Fibroblast of skin of left quadriceps (primary cell): ENCODE results near the gene OR9A4.
"Not testable (repeated sequence)": the region's sequence is repeated elsewhere in the genome, so short reads cannot be mapped to it uniquely, and the experiment has no call there.

Experiments
- DNase-seq, 2 experiments: peaks; one replicate each; pipeline ENCODE4 v3.0.0-alpha.2; 2013; ENCODE audit warnings: low read depth in 2 of 2

OR9A4 gene, protein sequence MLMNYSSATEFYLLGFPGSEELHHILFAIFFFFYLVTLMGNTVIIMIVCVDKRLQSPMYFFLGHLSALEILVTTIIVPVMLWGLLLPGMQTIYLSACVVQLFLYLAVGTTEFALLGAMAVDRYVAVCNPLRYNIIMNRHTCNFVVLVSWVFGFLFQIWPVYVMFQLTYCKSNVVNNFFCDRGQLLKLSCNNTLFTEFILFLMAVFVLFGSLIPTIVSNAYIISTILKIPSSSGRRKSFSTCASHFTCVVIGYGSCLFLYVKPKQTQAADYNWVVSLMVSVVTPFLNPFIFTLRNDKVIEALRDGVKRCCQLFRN

DNA sequence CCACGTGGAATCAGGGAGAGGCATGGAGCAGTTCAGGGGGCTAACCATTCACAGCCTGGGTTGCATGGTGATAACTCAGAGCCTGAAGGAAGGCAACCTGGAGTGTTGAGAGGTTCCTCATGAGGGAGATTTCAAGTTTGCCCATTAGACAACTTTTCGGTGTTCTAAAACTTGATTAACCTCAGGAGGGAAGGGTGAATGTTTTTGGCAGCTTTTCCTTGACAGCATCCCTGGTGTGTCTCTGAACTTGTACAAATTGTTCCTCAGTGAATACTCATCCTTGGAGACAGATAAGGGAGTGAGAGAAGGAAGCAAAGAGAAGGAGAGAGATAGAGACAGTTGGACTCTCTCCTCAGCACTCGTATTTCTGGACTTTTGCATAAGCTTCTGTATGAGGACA, at the start of gene OR9A4:
TSS of gene OR9A4 (plus strand) at position 301 of the 400 bp plus-strand sequence. CDS start 2,477 bp downstream, outside the sequence.
- DNase-seq, result no peak

DNA sequence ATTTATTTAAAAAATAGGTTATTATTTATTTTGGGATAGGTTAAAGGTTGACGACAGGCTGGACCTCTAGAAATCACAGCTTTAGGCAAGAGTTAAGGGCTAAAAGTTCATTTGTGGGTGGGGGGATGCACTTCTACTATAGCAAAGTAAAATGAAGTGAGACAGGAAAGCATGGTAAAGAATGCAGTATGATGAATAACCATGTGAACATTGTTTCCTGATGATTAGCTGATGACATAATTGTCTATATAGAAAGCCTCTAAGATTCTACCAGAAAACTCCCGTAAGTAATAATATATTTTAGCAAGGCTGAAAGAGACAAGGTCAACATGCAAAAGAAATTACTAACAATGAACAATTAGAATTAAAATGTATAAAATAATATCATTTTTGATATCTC, 49.2 kb upstream of the OR9A4 start:
- DNase-seq, result no peak

DNA sequence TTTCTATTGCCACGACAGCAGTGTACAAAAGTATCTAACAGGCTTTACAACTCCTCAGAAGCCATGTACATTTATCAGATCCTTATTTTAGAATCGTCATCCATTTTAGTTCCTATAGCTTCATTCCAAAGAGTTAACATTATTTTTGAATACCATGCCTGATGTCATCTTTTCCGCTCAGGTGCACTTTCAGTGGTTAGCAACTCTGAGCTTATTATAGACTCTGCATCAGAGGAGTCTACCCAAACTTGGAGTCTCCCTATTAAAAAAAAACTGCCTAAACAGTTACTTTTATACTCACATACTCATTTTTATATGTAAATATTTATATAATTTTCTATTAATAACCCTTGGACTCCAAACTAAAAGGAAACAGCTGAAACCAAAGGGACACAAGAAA, 43.3 kb upstream of the OR9A4 start:
- no peak for DNase-seq

DNA sequence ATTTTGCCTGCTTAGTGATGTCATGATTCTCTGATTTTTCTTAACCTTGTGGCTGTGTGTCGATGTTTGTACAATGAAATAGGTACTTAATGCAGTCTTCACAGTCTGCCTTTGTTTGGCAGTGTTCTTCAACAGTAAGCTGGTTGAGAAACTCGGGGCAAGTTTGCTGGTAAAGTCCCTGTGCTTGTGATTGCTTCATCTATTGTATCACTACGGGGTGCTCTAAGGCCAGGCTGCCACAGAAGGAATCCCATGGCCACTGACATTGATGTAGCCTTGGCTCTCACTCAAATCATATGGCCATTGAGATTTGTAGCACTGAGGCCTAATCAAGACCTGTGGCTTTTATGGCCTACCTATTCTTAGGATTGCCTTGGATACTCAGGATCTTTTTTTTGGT, 41.4 kb upstream of the OR9A4 start:
- no peak for DNase-seq

DNA sequence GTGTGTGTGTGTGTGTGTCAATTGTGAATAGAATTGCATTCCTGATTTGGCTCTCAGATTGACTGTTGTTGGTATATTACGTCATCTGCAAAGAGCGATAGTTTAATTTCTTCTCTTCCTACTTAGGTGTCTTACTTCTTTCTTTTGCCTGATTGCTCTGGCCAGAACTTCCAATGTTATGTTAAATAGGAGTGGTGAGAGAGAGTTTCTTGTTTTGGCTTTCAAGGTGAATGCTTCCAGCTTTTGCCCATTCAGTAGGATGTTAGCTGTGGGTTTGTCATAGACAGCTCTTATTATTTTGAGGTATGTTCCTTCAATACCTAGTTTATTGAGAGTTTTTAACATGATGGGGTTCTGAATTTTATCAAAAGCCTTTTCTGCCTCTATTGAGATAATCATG, 40.7 kb upstream of the OR9A4 start:
- DNase-seq, result no peak

DNA sequence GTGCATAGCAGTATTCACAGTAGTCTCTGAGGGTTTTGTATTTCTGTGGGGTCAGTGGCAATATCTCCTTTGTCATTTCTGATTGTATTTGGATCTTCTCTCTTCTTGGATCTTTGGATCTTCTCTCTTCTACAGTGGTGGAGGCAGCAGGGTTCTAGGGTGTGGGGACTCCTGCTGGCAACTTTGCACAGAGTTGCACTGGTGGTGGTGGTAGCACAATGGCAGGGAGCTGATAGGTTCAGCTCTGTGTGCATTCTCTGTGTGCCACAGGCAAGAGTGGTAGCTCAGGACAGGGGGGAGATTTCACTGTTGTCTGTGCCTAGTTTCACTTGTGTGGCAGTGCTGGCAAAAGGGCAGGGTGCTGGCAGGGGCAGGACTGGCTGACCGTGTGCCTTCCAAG, 39.8 kb upstream of the OR9A4 start:
- no peak for DNase-seq

DNA sequence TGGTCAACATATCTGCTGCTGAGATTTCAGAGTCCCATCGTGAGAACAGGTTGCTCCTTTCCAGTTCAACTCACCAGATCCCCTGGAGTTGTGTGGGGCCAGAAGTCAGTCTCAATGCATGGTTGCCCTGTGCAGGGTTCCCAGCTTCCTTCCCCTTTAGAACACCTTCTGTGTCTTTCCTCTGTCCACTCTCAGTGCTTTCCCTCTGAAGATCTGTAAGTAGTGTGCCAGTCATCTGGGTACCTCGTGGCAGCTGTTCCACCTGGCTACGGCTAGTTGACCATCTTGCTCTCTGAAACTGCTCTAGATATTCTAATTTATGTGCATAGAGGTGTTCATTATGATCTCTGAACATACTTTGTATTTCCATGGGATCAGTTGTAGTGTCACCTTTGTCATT, 38.8 kb upstream of the OR9A4 start:
- no peak for DNase-seq

DNA sequence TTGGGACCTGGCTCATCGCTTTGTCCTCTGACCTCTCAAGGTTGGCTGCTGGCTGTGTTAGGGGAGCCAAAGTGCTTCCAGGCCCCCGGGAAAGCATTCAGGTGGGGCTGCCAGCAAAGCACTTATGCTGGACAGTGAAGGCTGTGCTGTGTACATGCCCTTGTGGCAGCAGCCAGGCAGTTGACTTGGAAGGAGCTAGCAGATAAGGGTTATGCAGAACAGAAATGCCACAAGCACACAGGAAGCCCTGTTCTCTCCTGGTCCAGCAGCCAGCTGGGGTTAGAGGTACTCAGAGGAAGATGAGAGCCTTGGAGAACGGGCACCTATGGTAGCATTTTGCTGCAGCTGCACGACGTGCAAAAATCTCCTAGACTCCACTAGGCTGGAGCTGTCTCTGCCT, 35.2 kb upstream of the OR9A4 start:
- DNase-seq, result no peak

DNA sequence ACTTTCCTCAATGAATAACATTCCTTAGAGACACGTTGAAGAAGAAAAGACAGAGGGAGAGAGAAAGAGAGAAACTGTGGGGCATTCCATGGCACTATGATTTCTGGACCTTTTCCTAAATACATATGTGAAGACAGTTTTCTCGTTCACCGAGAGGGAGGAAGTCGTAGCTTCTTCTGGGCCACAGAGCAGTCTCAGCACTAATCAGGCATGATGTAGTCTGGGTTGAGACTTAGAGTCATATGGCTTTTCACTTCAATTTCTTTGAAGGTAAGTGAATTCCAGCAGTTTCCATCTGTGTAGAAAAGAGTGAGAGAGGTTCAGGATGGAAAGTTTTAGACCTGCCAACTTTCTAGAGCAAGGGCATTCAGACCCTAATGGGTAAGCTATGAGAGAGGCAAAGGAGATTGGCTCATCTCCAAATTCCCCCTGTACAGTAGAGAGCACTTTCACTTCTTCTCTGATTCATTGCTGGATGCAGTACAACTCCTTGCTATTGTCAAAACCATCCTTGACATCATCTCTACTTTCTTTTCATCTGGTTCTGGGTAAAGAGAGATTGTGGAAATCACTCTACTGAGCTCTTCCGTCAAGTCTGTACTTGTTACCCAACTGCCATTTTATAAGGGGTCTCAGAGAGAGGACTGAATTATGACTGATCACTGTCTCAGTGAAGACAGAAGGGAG, 31.5 kb upstream of the OR9A4 start:
- no peak for DNase-seq

DNA sequence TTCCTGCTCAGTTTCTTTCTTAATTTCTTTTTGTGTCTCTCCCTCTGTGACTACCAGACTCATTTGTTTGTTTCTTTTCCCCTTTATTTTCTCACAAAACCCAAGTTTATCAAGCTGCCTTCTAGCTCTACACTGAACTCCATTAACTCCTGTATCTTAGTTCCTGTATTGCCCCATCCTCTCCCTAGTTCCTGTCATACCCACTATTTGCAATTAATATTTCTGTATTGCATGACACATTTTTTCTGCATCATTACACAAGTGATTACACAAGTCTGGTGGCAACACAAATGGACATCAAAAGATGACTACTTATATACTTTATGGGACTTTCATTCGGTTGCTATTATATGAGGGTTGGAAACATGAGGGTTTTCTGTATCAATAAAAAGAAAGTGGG, 26.9 kb upstream of the OR9A4 start:
- no peak for DNase-seq

DNA sequence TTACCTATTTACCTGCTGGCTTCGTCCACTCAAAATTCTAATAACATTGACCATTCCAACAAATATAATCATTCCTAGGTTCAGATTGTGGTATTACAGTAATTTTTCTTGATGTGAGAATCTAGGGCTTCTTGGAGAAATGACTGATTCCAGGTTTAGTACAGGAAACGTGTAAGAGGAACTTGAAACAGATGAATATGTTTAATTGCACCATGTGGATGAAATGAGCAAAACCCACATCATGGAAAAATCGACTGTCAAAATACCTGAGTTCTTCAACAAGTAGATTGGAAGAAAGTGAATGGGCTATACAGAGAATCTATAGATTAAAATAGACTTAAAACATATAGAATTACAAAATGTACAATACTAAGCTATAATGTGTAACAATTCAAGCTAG, 24.9 kb upstream of the OR9A4 start:
- DNase-seq, result no peak

DNA sequence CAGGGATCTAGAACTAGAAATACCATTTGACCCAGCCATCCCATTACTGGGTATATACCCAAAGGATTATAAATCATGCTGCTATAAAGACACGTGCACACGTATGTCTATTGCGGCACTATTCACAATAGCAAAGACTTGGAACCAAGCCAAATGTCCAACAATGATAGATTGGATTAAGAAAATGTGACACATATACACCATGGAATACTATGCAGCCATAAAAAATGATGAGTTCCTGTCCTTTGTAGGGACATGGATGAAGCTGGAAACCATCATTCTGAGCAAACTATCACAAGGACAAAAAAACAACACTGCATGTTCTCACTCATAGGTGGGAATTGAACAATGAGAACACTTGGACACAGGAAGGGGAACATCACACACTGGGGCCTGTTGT, 16.8 kb upstream of the OR9A4 start:
- DNase-seq, result not testable (repeated sequence)

DNA sequence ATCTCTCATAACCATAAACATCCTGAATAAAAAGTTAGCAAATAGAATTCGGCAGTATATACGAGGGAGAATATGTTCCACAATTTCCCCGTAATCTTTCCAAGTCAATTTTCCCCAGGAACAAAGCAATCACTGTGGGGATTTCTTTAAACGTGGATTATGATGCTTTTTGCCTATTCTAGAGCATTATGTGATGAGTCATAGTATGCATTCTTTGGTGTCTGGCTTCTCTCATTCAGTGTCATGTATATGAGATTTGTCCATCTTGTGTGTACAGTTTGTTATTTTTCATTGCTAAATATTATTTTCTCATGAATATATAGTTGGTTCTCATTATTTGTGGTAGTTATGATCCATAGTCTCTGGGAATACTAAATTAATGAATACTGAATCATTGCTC, 9.9 kb upstream of the OR9A4 start:
- no peak for DNase-seq

DNA sequence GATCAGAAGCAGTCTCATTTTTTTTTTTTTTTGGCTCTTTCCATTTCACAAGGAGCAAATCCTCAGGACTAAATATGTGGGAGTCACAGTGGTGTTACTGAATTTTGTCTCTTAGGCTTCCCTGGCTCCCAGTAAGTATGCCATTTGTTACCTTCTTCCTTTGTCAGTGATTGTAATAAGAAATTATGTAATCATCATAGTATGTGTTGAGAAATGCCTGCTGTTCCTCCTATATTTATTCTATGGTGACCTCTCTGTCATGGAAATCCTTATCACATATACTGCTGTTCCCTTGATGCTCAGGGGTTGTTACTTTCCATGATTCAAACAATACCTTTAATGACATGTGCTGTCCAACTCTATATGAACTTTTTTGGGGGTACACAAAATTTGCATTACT, 4.8 kb upstream of the OR9A4 start:
- DNase-seq, result no peak

DNA sequence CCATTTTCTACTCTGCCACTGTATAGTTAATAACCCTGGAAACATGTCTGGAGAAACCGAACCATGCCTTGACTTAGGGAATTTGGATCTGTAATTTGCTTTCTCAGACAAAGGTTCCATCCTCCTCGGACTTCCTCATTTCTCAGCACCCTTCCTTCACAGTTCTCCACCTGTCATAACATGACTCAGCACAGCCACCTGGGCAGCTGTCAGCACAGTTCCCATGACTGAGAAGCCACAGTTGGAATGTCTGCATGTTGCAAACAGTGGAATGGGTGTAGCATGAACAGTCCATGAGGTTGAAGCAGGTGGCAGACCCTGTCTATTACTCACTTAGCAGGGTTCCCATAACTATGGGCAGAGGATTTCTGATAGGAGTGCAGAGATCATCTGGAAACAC, 634 bp upstream of the OR9A4 start:
- no peak for DNase-seq

DNA sequence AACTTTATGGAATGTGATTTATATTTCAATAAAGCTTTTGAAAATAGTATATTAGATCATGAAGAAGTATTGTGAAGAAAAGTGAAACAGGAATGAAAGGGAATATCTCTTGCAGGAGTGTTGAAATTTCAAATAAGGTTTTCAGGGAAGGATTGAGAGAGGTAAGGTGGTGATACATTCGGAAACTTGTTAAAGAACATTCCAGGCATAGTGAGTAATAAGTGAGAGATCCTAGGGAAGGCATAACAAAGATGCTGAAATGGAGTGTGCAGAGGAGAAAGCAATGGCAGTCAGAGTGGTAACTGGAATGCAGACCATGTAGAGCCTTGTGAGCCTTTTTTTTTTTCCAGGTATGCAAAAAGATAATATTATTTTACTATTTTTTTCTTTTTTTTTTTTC, 4.1 kb downstream of the OR9A4 start:
- no peak for DNase-seq

DNA sequence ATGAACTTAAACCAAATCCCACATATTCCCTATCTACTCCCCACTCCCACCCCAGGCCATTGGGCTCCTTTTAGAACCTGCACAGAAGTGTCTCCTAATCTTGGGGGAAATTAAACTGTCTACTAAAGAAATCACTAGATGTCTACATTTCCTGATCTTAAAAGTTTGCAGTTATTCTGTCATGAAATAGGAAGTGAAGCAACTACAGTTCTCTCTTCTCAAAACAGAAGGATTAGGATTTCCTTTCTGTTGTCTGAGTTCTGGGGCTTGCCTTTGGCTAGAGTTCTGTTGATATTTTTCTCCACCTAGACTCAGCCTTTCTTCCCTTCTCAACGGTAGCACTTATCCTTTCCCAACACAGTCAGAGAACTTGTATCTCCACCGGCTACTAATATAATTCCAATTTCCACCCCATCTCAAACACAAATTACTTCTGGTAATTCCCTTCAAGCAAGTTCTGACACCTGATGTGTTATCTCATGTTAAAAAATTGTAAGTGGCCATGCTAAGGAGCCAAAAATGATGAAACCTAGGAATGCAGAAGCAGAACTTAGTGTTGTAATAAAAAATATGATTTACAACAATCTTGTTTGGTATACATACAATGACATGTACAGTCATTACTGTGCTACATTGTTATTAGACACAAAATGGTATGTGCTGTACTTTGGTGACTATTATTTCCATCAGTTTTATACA, 12.1 kb downstream of the OR9A4 start:
- no peak for DNase-seq

DNA sequence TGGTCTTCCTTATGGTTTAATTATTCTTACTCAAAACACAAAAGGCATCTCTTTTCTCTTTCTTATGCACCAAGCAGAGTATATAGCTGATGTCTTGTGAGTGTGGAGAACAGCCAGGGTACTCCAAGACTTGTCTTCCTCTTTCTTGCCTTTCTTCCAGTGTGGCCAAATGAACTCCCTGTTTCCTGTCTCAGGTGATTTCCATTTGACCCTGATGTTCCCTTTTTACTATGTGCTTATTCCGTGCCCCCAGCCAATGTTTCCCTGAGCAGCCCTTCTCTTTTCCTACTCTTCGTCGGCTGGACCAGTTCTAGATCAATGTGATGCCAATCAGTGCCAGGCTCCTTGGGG, 12.6 kb downstream of the OR9A4 start:
- DNase-seq, result no peak

DNA sequence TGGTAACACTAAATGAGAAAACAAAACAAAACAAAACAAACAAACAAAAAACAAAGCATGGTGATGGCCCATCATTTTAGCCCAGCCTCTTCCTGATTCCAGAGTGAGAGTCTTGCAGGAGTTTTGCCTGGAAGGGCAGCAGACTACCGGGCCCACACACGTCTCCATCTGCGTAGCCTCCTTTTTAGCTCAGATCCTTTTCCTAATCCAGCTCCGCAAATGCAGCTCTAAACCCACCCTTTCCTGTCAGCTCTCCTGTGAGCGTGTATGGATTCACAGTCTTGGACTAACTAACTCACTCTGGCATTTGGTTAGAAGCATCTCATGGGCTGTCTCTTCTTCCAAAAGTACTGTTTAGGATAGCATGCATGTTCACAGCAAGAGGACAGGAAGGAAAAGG, 14.0 kb downstream of the OR9A4 start:
- DNase-seq, result no peak

DNA sequence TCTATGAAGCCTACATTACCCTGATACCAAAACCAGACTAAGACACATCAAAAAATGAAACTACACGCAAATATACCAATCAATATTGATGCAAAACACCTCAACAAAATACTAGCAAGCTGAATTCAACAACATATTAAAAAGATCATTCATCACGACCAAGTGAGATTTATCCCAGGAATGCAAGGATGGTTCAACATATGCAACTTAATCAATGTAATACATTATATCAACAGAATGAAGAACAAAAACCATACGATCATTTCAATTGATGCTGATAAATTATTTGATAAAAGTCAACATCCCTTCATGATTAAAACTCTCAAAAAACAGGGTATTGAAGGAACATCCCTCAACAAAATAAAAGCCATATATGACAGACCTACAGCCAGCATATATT, 24.9 kb downstream of the OR9A4 start:
- DNase-seq, result no peak

DNA sequence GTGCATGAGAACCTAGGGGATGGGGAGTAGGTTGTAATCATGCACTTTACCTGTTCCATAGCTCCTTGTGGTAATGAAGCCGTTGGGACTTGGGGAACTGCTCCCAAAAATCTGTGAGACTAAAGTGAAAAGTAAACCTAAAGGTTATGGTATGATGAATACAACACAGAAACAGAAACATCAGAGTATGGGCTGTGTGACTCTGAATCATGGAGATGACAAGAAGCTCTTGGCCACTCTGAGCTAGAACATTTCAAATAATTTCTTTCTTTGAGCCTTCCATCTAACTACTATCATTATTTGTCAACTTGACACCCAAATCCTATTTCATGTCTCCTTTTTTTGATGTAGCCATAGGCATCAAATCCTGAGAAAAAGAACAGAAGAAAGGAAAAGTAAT, 27.6 kb downstream of the OR9A4 start:
- DNase-seq, result no peak

DNA sequence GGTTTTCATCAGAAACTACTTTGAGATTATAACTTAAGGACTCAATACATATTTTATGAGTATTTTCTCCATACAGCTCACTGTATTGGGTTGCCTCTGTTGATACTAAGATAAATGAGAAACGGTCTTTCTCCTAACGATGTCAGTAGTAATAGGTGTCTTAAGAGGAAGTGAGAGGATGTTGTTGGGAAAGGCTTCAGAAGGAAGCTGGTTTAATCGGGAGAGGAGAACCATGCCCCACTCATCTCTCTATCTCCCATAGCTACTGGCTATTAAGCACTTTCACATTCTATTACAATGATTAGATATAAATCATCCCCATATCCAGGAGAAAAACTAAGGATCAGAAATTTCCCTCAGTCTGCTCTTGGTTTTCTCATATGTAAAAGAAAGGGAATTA, 28.6 kb downstream of the OR9A4 start:
- no peak for DNase-seq

DNA sequence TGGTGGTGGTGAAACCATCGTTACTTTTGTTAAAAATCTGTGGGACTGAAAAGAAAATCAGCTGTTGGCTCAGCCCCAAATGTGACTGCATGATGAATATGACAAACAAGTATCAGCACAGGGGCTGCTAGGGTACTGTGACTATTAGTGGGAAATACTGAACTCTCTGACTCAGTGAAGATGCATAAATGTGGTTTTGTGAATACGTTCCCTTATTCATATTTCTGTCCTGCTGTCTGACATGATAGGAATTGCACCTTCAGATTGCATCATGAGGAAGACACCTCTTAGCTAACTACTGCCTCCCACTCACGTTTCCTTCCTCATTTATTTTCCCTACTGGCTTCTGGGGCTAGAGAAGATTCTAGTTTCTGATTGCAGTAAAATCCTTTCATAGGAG, 29.2 kb downstream of the OR9A4 start:
- no peak for DNase-seq
